ENCODE measurements around the gene GRAMD2B.

DNA sequence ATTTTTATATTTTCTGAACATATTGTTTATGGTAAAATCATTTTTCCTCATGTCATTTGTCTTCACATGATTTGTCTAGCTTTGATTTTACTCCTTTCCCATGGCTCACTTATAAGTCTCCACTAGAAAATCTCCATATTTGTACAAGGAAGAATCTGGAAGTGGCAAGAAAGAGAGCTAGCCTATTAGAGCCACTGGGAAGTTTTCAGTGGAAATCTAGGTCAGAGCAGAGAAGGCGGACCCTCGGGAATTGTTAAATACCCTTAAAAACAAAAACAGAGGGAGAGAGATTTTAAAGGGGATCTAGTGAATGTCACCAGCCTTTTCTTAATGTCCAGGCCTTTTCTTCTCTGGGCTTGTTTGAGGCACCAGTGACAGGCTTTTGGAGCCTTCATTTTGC lies 56.6 kb downstream of the GRAMD2B start:
- no peak for TF ChIP-seq GTF2F1 (IDR thresholded peaks at IDR 0.05; ENCODE audit: borderline replicate concordance, low read depth, low read length)
- no peak for TF ChIP-seq GABPA (IDR thresholded peaks at IDR 0.05; ENCODE audit: borderline replicate concordance, insufficient read depth, low read length)
- TF ChIP-seq, protein P1, sequence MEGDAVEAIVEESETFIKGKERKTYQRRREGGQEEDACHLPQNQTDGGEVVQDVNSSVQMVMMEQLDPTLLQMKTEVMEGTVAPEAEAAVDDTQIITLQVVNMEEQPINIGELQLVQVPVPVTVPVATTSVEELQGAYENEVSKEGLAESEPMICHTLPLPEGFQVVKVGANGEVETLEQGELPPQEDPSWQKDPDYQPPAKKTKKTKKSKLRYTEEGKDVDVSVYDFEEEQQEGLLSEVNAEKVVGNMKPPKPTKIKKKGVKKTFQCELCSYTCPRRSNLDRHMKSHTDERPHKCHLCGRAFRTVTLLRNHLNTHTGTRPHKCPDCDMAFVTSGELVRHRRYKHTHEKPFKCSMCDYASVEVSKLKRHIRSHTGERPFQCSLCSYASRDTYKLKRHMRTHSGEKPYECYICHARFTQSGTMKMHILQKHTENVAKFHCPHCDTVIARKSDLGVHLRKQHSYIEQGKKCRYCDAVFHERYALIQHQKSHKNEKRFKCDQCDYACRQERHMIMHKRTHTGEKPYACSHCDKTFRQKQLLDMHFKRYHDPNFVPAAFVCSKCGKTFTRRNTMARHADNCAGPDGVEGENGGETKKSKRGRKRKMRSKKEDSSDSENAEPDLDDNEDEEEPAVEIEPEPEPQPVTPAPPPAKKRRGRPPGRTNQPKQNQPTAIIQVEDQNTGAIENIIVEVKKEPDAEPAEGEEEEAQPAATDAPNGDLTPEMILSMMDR (IDR thresholded peaks at IDR 0.05; ENCODE audit: control extremely low read depth in 1 of 3, insufficient read depth in 1 of 3, low read depth in 1 of 3, low read length in 3 of 3) = no peak
- no peak for TF ChIP-seq POLR2AphosphoS5 (IDR thresholded peaks at IDR 0.05; ENCODE audit: low read depth, low read length)
- TF ChIP-seq ZNF274 (IDR thresholded peaks at IDR 0.05; ENCODE audit: borderline replicate concordance, extremely low read depth, low read length) = no peak
- no peak for TF ChIP-seq POLR2A (IDR thresholded peaks at IDR 0.05; ENCODE audit: control extremely low read depth in 1 of 2, low read depth in 2 of 2, low read length in 2 of 2)

Measured in H1 (cell line).